Endothelial cell of umbilical vein (primary cell): ENCODE measurements around the gene MOG.

ENCODE experiments used
- EZH2 ChIP-seq: IDR thresholded peaks from 2 replicates; pipeline ENCODE4 v1.6.1; 2012; ENCODE audit warnings: borderline replicate concordance, low read depth, mild to moderate bottlenecking, moderate library complexity, low read length, inconsistent platforms; ENCODE audit not compliant: severe bottlenecking
- MYC ChIP-seq: IDR thresholded peaks from one replicate; pipeline ENCODE4 v1.6.1; 2011; ENCODE audit warnings: mild to moderate bottlenecking, low read depth, low read length
- POLR2A ChIP-seq: IDR thresholded peaks from 2 replicates; pipeline ENCODE4 v1.6.1; 2012; ENCODE audit warnings: low read depth, mild to moderate bottlenecking, control low read depth, low read length
- POLR2AphosphoS5 ChIP-seq: IDR thresholded peaks from 2 replicates; pipeline ENCODE4 v1.6.1; 2012; ENCODE audit warnings: low read depth, mild to moderate bottlenecking, control low read depth, low read length, moderate library complexity; ENCODE audit not compliant: insufficient read depth
- TF ChIP-seq, protein P1 (sequence below), 2 donors: IDR thresholded peaks; 1 replicate in 1 of 2; 2 replicates in 1 of 2; pipeline ENCODE4 v1.5.1; 2011; ENCODE audit warnings: low read length in 2 of 2, mild to moderate bottlenecking in 2 of 2, moderate library complexity in 2 of 2, control low read depth in 1 of 2, inconsistent platforms in 1 of 2, low read depth in 1 of 2; ENCODE audit not compliant: insufficient read depth in 1 of 2; ENCODE audit errors: extremely low read depth in 1 of 2
- TF ChIP-seq, protein P2 (sequence below): IDR thresholded peaks from 2 replicates; pipeline ENCODE4 v1.6.1; 2011; ENCODE audit not compliant: insufficient read depth, insufficient read length

GRCh38 chr6:29674008-29674407 lies 17.1 kb downstream of the MOG start:
- TF ChIP-seq POLR2AphosphoS5 (no peak), EZH2 (no peak), POLR2A (no peak), MYC (no peak)
- TF ChIP-seq, protein P1, sequence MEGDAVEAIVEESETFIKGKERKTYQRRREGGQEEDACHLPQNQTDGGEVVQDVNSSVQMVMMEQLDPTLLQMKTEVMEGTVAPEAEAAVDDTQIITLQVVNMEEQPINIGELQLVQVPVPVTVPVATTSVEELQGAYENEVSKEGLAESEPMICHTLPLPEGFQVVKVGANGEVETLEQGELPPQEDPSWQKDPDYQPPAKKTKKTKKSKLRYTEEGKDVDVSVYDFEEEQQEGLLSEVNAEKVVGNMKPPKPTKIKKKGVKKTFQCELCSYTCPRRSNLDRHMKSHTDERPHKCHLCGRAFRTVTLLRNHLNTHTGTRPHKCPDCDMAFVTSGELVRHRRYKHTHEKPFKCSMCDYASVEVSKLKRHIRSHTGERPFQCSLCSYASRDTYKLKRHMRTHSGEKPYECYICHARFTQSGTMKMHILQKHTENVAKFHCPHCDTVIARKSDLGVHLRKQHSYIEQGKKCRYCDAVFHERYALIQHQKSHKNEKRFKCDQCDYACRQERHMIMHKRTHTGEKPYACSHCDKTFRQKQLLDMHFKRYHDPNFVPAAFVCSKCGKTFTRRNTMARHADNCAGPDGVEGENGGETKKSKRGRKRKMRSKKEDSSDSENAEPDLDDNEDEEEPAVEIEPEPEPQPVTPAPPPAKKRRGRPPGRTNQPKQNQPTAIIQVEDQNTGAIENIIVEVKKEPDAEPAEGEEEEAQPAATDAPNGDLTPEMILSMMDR (IDR thresholded peaks at IDR 0.05; ENCODE audit: extremely low read depth in 1 of 2, insufficient read depth in 1 of 2, low read depth in 1 of 2, low read length in 2 of 2) = no peak
- TF ChIP-seq, protein P2, sequence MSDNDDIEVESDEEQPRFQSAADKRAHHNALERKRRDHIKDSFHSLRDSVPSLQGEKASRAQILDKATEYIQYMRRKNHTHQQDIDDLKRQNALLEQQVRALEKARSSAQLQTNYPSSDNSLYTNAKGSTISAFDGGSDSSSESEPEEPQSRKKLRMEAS = no peak
